Tibial nerve (tissue), 4 donors: ENCODE results near the gene ZFTA.

Experiments used
- EP300 ChIP-seq, 2 donors: sonication (generic); formaldehyde crosslinking; IDR thresholded peaks; one replicate each; pipeline ENCODE4 v1.6.1; 2017; ENCODE audit warnings: antibody characterized with exemption in 2 of 2, mild to moderate bottlenecking in 1 of 2
- POLR2A ChIP-seq, 2 donors: fragments of 450-650 bp; IDR thresholded peaks; one replicate each; pipeline ENCODE4 v1.6.1; 2017; ENCODE audit warnings: antibody characterized with exemption in 2 of 2, mild to moderate bottlenecking in 2 of 2, moderate library complexity in 2 of 2
- TF ChIP-seq, protein P1 (sequence below), 5 experiments: fragments of 200-600 bp in 3 of 5; fragments of 450-650 bp in 2 of 5; sonication (generic) in 3 of 5; IDR thresholded peaks; one replicate each; pipeline ENCODE4 v1.5.1; 2016 to 2019; ENCODE audit warnings: antibody characterized with exemption in 5 of 5, mild to moderate bottlenecking in 3 of 5, moderate library complexity in 2 of 5

DNA sequence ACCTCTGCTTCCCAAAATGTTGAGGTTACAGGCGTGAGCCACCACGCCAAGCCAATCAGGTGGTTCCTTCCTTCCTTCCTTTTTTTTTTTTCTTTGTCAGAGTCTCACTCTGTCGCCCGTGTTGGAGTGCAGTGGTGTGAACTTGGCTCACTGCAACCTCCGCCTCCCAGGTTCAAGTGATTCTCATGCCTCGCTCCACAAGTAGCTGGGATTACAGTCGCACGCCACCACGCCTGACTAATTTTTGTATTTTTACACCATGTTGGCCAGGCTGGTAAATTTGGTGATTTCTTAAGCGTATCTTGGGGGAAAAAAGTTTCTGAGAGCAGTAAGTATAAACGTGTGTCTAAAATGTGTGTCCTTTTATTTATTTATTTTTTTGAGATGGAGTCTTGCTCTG, 26.5 kb upstream of the ZFTA start:
- TF ChIP-seq, protein P1, sequence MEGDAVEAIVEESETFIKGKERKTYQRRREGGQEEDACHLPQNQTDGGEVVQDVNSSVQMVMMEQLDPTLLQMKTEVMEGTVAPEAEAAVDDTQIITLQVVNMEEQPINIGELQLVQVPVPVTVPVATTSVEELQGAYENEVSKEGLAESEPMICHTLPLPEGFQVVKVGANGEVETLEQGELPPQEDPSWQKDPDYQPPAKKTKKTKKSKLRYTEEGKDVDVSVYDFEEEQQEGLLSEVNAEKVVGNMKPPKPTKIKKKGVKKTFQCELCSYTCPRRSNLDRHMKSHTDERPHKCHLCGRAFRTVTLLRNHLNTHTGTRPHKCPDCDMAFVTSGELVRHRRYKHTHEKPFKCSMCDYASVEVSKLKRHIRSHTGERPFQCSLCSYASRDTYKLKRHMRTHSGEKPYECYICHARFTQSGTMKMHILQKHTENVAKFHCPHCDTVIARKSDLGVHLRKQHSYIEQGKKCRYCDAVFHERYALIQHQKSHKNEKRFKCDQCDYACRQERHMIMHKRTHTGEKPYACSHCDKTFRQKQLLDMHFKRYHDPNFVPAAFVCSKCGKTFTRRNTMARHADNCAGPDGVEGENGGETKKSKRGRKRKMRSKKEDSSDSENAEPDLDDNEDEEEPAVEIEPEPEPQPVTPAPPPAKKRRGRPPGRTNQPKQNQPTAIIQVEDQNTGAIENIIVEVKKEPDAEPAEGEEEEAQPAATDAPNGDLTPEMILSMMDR (IDR thresholded peaks at IDR 0.05): no peak
- TF ChIP-seq POLR2A (IDR thresholded peaks at IDR 0.05) (no peak), EP300 (IDR thresholded peaks at IDR 0.05) (no peak)
